Gastroesophageal sphincter (tissue), 3 donors: ENCODE data around the gene TULP3.

Experiments
- EP300 ChIP-seq: sonication (generic); formaldehyde crosslinking; IDR thresholded peaks from one replicate; pipeline ENCODE4 v1.6.1; 2017; ENCODE audit warnings: antibody characterized with exemption, mild to moderate bottlenecking
- POLR2A ChIP-seq, 2 donors: fragments of 450-650 bp; IDR thresholded peaks; one replicate each; pipeline ENCODE4 v1.6.1; 2017; ENCODE audit warnings: antibody characterized with exemption in 2 of 2, mild to moderate bottlenecking in 2 of 2, moderate library complexity in 1 of 2
- POLR2AphosphoS5 ChIP-seq: sonication (generic); formaldehyde crosslinking; IDR thresholded peaks from one replicate; pipeline ENCODE4 v1.6.1; 2017; ENCODE audit warnings: antibody characterized with exemption
- TF ChIP-seq, protein P1 (sequence below), 4 experiments: fragments of 200-600 bp in 2 of 4; fragments of 450-650 bp in 2 of 4; sonication (generic) in 1 of 4; IDR thresholded peaks; one replicate each; pipeline ENCODE4 v1.5.1; 2017 to 2019; ENCODE audit warnings: antibody characterized with exemption in 4 of 4, mild to moderate bottlenecking in 2 of 4, moderate library complexity in 2 of 4

DNA sequence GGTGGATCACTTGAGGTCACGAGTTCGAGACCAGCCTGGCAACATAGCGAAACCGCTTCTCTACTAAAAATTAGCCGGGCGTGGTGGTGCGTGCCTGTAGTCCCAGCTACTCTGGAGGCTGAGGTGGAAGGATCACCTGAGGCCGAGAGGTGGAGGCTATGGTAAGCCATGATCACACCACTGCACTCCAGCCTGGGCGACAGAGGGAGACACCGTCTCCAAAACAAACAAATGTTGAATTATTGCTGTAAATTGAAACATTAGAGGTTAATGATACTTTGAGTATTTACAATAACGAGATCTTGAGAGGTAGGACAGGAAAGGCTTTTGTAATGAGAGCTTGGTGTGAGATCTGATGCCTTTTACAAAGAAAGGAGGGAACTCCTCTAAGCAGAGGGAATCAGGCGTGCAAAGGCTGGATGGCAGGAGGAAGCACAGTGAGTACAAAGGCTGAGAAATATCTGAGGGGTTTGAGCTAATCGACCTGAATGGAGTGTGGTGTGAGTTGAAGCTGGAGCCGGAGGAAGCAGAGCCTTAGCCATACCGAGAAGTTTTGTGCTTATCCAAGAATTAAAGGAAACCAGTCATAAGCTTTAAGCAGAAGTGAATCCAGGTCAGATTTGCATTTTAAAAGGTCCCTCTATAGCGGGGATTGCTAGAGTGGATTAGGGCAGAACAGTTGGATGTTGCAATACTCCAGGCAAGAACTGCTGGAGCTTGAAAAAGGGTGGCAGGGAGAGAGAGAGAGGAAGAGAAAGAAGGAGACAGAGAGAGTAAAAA lies 12.5 kb upstream of the TULP3 start:
- TF ChIP-seq, protein P1, sequence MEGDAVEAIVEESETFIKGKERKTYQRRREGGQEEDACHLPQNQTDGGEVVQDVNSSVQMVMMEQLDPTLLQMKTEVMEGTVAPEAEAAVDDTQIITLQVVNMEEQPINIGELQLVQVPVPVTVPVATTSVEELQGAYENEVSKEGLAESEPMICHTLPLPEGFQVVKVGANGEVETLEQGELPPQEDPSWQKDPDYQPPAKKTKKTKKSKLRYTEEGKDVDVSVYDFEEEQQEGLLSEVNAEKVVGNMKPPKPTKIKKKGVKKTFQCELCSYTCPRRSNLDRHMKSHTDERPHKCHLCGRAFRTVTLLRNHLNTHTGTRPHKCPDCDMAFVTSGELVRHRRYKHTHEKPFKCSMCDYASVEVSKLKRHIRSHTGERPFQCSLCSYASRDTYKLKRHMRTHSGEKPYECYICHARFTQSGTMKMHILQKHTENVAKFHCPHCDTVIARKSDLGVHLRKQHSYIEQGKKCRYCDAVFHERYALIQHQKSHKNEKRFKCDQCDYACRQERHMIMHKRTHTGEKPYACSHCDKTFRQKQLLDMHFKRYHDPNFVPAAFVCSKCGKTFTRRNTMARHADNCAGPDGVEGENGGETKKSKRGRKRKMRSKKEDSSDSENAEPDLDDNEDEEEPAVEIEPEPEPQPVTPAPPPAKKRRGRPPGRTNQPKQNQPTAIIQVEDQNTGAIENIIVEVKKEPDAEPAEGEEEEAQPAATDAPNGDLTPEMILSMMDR (IDR thresholded peaks at IDR 0.05) = no peak
- TF ChIP-seq EP300 = no peak
- no peak for TF ChIP-seq POLR2A (IDR thresholded peaks at IDR 0.05)
- no peak for TF ChIP-seq POLR2AphosphoS5
